ENCODE results near the gene DLGAP4. TPM values are rescaled to one million over a fixed set of nuclear protein-coding genes. Genes with fewer than 3 reads are reported as not detected.

The DLGAP4 gene
- total and polyA plus RNA-seq, 9 donors, result 18.2 to 75.9 (median 53.1) TPM

- DNase-seq, result no peak
- intact Hi-C loops (cut with DNase I), result loop anchor here in 1 of 4 donors (10.0 kb wide), 1 partner anchor 805 kb away; the partner anchor contains the start of gene RBM39
- H3K4me3 ChIP-seq, result no peak overlapping the region
- H3K9me3 ChIP-seq, result no peaks in the 10 kb centered on the region
- 70 to 82% (median 78%) methylated on average over 9 of the region's 9 CpGs for WGBS, 3 donors
- peak overlapping the region in 1 of 2 donors; percentile 73 for H3K27ac ChIP-seq
- H3K4me1 ChIP-seq (ENCODE audit: insufficient read depth), result peaks cover 7% of the 10 kb centered on the region
- TF ChIP-seq EP300 (IDR thresholded peaks at IDR 0.05), result no peak
- TF ChIP-seq, protein P1, sequence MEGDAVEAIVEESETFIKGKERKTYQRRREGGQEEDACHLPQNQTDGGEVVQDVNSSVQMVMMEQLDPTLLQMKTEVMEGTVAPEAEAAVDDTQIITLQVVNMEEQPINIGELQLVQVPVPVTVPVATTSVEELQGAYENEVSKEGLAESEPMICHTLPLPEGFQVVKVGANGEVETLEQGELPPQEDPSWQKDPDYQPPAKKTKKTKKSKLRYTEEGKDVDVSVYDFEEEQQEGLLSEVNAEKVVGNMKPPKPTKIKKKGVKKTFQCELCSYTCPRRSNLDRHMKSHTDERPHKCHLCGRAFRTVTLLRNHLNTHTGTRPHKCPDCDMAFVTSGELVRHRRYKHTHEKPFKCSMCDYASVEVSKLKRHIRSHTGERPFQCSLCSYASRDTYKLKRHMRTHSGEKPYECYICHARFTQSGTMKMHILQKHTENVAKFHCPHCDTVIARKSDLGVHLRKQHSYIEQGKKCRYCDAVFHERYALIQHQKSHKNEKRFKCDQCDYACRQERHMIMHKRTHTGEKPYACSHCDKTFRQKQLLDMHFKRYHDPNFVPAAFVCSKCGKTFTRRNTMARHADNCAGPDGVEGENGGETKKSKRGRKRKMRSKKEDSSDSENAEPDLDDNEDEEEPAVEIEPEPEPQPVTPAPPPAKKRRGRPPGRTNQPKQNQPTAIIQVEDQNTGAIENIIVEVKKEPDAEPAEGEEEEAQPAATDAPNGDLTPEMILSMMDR (IDR thresholded peaks at IDR 0.05), result no peak
- TF ChIP-seq POLR2A (IDR thresholded peaks at IDR 0.05), result no peak
- H3K27me3 ChIP-seq, result no peaks in the 10 kb centered on the region
- H3K36me3 ChIP-seq, result no peaks in the 10 kb centered on the region
Observed at GRCh38 chr20:36549628-36549941, 243.4 kb downstream of the DLGAP4 start.

DNA sequence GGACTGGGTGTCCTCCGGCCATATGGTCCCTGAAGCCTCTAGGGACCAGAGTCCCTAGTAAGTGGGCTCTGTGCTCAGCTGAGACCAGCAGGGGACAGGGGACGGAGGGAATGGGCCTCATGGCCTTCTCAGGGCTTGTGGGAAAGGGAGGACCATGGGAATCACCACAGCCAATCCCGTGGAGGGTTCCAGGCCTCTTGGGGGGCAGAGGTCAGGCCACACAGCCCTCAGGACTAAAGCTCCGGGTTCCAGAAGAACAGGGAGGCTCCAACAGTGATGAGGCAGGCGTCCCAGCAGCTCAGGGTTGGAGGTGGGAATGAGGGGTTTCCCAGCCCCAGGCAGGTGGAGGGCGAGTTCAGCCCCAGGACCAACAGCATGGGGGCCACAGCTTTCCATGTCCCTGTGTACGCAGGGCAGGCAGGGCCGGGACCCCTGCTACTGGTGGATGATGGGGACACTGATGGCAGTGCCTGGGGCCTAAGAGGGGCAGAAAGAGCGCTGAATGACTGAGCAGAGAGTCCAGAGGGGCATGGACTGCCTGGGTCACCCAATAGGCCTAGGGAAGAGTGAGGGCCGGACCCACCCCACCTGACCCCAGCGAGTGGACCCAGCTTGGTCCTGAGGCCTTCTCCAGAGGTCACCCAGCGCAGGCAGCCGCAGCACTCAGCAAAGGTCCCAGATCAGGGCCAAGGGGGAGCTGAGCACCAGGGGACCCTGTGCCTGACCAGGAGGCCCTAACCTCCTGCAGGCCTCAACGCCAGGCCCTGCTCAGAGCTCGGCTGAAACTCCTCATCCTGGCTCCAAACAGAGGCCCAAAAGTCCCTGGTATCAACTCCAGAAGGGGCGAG, 244.0 kb downstream of the DLGAP4 start:
- TF ChIP-seq POLR2A (IDR thresholded peaks at IDR 0.05) (no peak), EP300 (IDR thresholded peaks at IDR 0.05) (no peak)
- TF ChIP-seq, protein P1 (IDR thresholded peaks at IDR 0.05), result no peak
- H3K4me1 ChIP-seq (ENCODE audit: insufficient read depth), result peaks cover 2% of the 10 kb centered on the region
- H3K27ac ChIP-seq, result peak overlapping the region; percentile 58 to 73
- intact Hi-C loops (cut with DNase I), result loop anchor here in 1 of 4 donors (10.0 kb wide), 1 partner anchor 805 kb away; the partner anchor contains the start of gene RBM39
- no peaks in the 10 kb centered on the region for H3K36me3 ChIP-seq
- no peak overlapping the region for H3K4me3 ChIP-seq
- DNase-seq, result peak in 2 of 5 donors; percentile 37 to 59
- no peaks in the 10 kb centered on the region for H3K9me3 ChIP-seq
- 56 to 58% (median 58%) methylated on average over 16 of the region's 16 CpGs for WGBS, 3 donors
- no peaks in the 10 kb centered on the region for H3K27me3 ChIP-seq

DNA sequence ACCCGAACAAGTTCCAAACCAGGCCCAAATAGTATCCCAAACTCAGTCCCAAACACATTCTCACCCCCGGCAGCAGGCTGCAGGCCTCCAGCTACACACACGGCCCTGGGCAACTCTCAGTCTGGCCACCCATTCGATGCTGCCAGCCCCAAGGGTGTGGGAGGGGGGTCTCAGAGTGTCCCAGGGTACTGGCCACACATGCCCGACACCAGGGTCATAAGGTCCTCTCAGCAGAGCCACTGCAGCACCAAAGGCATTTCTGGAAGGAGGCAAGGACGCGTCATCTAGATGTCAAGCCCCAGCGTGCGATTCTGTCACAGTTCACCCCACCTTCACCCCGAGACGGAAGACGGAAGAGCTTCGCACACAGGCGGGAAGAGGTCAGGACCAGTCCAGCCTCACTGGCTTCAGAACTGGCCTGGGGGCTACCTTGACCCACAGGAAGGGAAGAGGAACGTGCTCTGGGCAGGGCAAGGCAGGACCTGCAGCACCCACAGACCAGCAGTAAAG, 244.7 kb downstream of the DLGAP4 start:
- peak overlapping the region; percentile 58 to 73 for H3K27ac ChIP-seq
- 16 to 33% (median 20%) methylated on average over 15 of the region's 15 CpGs for WGBS, 3 donors
- H3K36me3 ChIP-seq, result no peaks in the 10 kb centered on the region
- TF ChIP-seq EP300 (IDR thresholded peaks at IDR 0.05), result no peak
- TF ChIP-seq, protein P1 (IDR thresholded peaks at IDR 0.05), result no peak
- TF ChIP-seq POLR2A (IDR thresholded peaks at IDR 0.05), result no peak
- DNase-seq, result peak in 3 of 5 donors; percentile 46 to 68 (median 53)
- H3K4me1 ChIP-seq (ENCODE audit: insufficient read depth), result peaks cover 2% of the 10 kb centered on the region
- no peak overlapping the region for H3K4me3 ChIP-seq
- intact Hi-C loops (cut with DNase I), result no loop called here
- no peaks in the 10 kb centered on the region for H3K27me3 ChIP-seq
- H3K9me3 ChIP-seq, result no peaks in the 10 kb centered on the region

GRCh38 chr20:36555248-36555647, 249.1 kb downstream of the DLGAP4 start:
- WGBS, 3 donors, result 95 to 99% (median 96%) methylated on average over 2 of the region's 2 CpGs
- Histone ChIP-seq H3K9me3 (no peaks in the 10 kb centered on the region), H3K4me1 (ENCODE audit: insufficient read depth) (peaks cover 4% of the 10 kb centered on the region), H3K36me3 (no peaks in the 10 kb centered on the region), H3K4me3 (no peak overlapping the region), H3K27me3 (no peaks in the 10 kb centered on the region), H3K27ac (no peak overlapping the region)
- no peak for TF ChIP-seq EP300 (IDR thresholded peaks at IDR 0.05)
- TF ChIP-seq POLR2A (IDR thresholded peaks at IDR 0.05), result no peak
- TF ChIP-seq, protein P1 (IDR thresholded peaks at IDR 0.05), result no peak
- intact Hi-C loops (cut with DNase I), result loop anchor here (5.0 kb wide), 3 partner anchors 37 to 52 kb away; partner anchors contain the start of gene RAB5IF (in 1 of the 4)
- no peak for DNase-seq

Measured in ovary (tissue), 9 donors.